Right kidney (tissue), 1 donor: ENCODE measurements around the gene SMYD2.
"Not testable (repeated sequence)": the region's sequence is repeated elsewhere in the genome, so short reads cannot be mapped to it uniquely, and the experiment has no call there.

Experiments used
- DNase-seq: peaks from one replicate; pipeline ENCODE4 v3.0.0-alpha.2; 2016

Gene SMYD2

DNA sequence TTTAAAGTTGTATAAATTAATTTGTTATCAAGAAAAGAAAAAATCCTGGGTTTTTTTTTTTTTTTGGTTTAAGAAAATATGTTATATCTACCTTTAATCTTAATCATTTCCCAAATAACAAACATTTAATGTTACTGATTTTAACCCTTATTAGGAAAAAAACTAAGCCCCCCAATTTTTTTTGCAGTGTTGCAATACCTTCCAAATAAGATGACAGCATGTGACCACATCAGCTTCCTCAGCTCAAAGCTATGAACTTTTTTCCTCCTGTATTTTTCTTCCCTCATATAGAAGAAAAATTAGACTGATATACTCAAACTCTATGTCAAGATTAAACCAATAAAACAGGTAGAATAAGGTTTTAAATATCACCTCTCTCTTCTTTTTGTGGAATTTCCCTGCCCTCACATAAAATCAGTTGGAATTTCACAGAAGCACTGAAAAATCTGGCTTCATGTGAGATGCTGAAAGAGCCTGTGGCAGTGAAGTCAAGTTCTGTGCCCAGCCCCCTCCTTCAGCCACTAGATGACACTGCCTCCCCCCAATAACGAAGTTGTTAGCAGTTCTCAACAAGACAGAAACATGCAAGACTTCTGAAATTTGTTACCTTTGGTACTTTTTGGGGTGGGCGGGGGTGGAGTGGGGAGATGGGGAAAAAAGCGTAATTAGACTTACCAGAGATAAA, 9.6 kb upstream of the SMYD2 start:
- no peak for DNase-seq

GRCh38 chr1:214271995-214272731, 8.8 kb upstream of the SMYD2 start:
- no peak for DNase-seq

GRCh38 chr1:214272964-214273533, 7.9 kb upstream of the SMYD2 start:
- DNase-seq, result no peak

DNA sequence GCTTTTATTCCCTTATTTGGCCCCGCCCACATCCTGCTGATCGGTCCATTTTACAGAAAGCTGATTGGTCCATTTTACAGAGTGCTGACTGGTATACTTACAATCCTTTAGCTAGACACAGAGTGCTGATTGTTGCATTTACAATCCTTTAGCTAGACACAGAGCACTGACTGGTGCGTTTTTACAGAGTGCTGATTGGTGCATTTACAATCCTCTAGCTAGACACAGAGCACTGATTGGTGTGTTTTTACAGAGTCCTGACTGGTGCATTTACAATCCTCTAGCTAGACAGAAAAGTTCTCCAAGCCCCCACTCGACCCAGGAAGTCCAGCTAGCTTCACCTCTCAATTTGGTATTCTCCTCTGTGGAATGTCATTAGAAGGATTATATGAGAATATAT, 5.3 kb upstream of the SMYD2 start:
- DNase-seq, result not testable (repeated sequence)

DNA sequence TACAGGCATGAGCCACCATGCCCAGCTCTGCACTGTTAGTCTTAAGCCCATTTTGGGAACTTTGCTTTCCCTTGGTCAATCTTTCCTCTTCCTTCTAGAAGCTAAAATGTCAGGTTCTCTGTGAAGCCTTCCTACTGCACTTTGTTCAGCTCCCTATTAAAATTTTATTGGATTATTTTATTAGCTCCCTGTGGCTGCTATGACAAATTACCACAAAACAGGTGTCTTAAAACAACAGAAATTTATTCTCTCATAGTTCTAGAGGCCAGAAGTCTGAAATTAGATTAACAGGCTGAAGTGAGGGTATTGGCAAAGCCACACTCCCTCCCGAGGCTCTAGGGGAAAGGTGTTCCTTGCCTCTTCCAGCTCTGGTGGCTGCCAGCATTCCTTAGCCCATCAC, 4.2 kb upstream of the SMYD2 start:
- DNase-seq, result no peak

- no peak for DNase-seq
Observed at GRCh38 chr1:214277704-214278635, 3.0 kb upstream of the SMYD2 start.

DNA sequence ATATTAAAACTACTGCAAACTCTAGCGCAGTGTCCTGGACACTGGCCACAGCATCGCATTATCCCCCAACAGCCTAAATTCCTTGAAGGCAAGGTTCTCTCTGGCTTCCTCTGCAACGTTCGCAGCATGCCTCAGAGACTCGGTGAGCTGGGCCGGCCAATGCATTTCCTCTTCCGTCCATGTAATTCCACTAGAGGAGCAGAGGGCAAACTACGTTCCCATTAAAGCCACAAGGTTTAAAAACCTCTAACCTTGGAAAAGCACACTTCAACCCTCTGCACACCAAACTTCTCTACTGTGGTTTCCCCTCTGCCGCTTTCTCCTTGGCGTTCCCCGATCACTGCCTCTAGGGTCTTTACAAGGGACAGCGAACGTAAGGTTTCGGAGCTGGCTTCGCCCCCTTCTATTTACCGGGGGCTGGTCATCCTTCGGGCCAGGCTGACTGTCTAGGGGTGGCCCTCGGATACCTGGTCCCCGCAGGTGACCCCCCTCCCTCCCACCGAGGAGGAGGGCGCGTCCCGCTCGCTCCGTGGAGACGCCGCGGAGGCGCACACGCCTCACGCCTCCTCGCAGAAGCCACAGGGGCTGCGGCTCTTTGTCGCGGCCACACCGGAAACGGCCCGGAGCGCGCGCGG, 456 bp upstream of the SMYD2 start:
- peak; percentile 89 for DNase-seq

DNA sequence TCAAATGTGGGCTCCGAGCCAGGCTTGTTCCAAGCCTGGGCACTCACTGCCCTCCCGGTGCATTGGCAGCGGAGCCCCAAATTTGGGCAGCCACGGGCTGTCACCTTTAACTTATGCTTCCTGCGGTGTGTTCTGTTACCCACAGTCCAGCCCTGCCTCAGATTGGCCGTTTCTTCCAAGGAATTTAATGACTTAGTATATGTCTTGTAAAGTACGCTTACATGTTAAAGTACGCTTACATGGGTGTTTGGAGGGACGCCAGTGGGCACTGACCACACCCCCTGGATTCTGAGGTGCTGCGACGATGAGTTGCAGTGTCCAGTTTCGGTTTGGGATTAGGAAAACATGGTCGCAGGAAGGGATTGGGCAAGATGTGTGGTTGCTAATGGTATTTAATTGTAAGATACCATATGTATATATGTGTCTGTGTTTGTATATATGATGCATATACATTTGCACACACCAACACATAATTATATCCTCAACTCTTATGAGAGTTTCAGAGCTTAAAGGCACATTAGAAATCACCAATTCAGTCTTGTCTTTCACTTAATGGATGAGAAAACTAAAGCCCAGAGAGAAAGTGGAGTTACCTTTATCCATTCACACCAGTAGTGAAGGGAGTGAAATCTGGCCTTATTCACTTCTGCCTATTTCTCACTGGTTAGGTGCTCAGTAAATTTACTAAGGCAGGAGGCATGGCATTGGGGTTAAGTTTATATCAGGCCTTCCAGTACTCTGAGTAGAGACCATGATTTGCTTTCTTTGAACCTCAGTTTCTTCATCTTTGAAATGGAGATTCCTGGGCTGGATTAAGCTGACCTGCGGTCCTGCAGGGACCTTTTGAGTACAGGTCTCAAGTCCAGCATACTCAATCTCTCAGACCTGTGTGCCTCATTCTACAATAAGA, 1.0 kb downstream of the SMYD2 start:
- DNase-seq, result peak; percentile 71

GRCh38 chr1:214282630-214283242, 1.8 kb downstream of the SMYD2 start:
- no peak for DNase-seq

GRCh38 chr1:214285610-214286440, 4.9 kb downstream of the SMYD2 start:
- DNase-seq, result no peak

GRCh38 chr1:214287884-214288283, 6.9 kb downstream of the SMYD2 start:
- DNase-seq, result no peak

- no peak for DNase-seq
Observed at GRCh38 chr1:214289574-214290272, 8.8 kb downstream of the SMYD2 start.

- DNase-seq, result no peak
Observed at GRCh38 chr1:214290424-214291037, 9.6 kb downstream of the SMYD2 start.

- DNase-seq, result no peak
Observed at GRCh38 chr1:214292322-214292721, 11.4 kb downstream of the SMYD2 start.

- DNase-seq, result no peak
Observed at GRCh38 chr1:214295934-214296333, 15.0 kb downstream of the SMYD2 start.

DNA sequence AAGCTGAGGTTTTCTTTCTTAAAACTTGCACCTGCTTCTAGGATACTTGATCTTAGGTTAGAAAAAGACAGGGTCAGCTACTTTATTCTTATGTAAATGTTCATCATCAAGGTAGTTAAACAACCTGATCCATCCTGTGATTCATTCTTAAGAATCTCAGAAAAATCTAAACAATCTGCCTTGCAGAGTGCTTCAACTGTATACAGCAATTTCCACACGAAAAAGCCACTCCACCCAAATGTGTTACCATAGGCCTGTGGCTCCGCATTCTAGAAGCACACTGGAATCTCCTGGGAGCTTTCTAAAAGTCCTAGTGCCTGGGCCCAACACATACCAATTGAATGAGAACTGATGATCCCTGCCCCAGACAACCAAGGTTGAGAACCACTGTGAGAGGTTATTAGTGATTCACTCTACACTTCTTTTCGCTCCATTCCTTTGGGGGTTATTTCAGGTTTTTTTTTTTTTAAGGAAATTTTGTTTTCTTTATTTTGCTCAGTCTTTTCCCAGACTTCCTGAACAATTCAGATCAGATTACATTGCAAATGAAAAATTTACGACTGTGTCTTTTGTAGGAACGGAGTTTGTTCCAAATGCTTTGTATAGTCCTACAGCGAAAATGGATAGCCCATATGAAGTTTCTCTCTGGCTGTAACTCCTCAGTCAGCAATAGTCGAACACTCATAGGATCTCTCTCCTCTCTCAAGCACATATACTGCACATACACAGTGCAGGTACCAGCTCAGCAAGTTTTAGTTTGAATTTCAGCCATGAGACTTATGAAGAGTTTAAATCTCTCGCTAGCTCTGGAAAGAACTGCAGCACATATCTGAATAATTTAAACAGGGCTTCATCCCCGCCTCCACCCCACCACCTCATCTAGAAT, 16.1 kb downstream of the SMYD2 start:
- DNase-seq, result no peak

DNA sequence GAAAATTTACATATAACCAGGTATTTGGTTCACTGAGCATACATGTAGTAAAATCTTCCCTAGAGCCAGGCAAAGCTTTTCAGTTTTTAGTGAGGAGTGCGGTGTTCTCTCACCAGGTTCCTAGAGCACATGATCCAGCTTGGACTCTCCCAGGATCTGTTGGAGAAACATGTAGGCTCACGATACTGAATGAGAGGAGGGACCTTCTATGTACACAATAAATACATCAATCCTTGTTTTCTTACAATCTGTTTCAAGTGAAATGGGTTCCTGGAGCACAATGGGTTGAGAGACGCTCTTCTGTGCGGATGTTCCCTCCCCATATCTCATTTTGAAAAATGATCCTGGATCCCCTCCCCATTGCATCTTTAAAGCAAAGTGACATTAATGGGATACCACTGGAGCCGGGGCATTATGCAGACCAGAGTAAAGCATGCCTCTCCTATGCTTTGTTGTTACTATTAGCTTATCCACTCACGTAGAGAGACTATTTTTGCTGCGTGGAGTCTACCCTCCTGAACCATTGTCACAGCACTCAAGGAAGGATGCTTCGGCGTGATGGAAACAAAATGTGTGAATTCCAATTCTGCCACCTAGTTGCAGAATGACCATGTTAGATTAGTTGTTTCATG, 19.3 kb downstream of the SMYD2 start:
- DNase-seq, result no peak
